Parathyroid adenoma (tissue), 2 donors: ENCODE data around the gene POC1A.

Experiments used
- H2AFZ ChIP-seq: fragments of 300-600 bp; sonication (generic); one replicate; pipeline ENCODE4 v1.7.0; 2017; ENCODE audit warnings: antibody characterized with exemption, mild to moderate bottlenecking
- H3K27ac ChIP-seq: fragments of 300-600 bp; sonication (generic); one replicate; pipeline ENCODE4 v1.7.0; 2017
- H3K27me3 ChIP-seq: fragments of 300-600 bp; sonication (generic); one replicate; pipeline ENCODE4 v1.7.0; 2017; ENCODE audit warnings: low read length; ENCODE audit not compliant: control insufficient read depth, insufficient read depth
- H3K36me3 ChIP-seq: fragments of 300-600 bp; sonication (generic); one replicate; pipeline ENCODE4 v1.7.0; 2017; ENCODE audit warnings: low read length; ENCODE audit not compliant: control insufficient read depth, insufficient read depth
- H3K4me1 ChIP-seq: fragments of 300-600 bp; sonication (generic); one replicate; pipeline ENCODE4 v1.7.0; 2017; ENCODE audit warnings: control low read depth
- H3K4me2 ChIP-seq: fragments of 300-600 bp; sonication (generic); one replicate; pipeline ENCODE4 v1.7.0; 2017; ENCODE audit warnings: low read length
- H3K4me3 ChIP-seq: fragments of 300-600 bp; sonication (generic); one replicate; pipeline ENCODE4 v1.7.0; 2017; ENCODE audit warnings: low read depth, low read length
- H3K79me2 ChIP-seq: fragments of 300-600 bp; sonication (generic); one replicate; pipeline ENCODE4 v1.7.0; 2017; ENCODE audit warnings: control low read depth
- H3K9ac ChIP-seq: fragments of 300-600 bp; sonication (generic); one replicate; pipeline ENCODE4 v1.7.0; 2017; ENCODE audit warnings: mild to moderate bottlenecking
- H3K9me3 ChIP-seq: fragments of 300-600 bp; sonication (generic); one replicate; pipeline ENCODE4 v1.7.0; 2017; ENCODE audit warnings: low read length; ENCODE audit not compliant: control insufficient read depth
- TF ChIP-seq, protein P1 (sequence below): fragments of 300-600 bp; sonication (generic); IDR thresholded peaks from one replicate; pipeline ENCODE4 v1.7.0; 2017; ENCODE audit warnings: antibody characterized with exemption, mild to moderate bottlenecking
- donor health status: primary hyperparathyroidism.

Gene POC1A

GRCh38 chr3:52108302-52109232 is 45.7 kb downstream of the POC1A start:
- Histone ChIP-seq H3K4me3 (no peak overlapping the region), H3K9ac (no peak overlapping the region), H3K9me3 (no peaks in the 10 kb centered on the region), H3K79me2 (peaks cover 2% of the 10 kb centered on the region), H3K27me3 (no peaks in the 10 kb centered on the region), H3K4me1 (peaks cover 11% of the 10 kb centered on the region), H2AFZ (no peak overlapping the region), H3K36me3 (no peaks in the 10 kb centered on the region), H3K27ac (no peak overlapping the region), H3K4me2 (no peak overlapping the region)
- TF ChIP-seq, protein P1, sequence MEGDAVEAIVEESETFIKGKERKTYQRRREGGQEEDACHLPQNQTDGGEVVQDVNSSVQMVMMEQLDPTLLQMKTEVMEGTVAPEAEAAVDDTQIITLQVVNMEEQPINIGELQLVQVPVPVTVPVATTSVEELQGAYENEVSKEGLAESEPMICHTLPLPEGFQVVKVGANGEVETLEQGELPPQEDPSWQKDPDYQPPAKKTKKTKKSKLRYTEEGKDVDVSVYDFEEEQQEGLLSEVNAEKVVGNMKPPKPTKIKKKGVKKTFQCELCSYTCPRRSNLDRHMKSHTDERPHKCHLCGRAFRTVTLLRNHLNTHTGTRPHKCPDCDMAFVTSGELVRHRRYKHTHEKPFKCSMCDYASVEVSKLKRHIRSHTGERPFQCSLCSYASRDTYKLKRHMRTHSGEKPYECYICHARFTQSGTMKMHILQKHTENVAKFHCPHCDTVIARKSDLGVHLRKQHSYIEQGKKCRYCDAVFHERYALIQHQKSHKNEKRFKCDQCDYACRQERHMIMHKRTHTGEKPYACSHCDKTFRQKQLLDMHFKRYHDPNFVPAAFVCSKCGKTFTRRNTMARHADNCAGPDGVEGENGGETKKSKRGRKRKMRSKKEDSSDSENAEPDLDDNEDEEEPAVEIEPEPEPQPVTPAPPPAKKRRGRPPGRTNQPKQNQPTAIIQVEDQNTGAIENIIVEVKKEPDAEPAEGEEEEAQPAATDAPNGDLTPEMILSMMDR: no peak

- Histone ChIP-seq H3K4me1 (peaks cover 11% of the 10 kb centered on the region), H3K4me2 (no peak overlapping the region), H3K4me3 (no peak overlapping the region), H3K9me3 (no peaks in the 10 kb centered on the region), H3K27me3 (no peaks in the 10 kb centered on the region), H3K9ac (no peak overlapping the region), H2AFZ (no peak overlapping the region), H3K79me2 (peaks cover 2% of the 10 kb centered on the region), H3K27ac (no peak overlapping the region), H3K36me3 (no peaks in the 10 kb centered on the region)
- TF ChIP-seq, protein P1: no peak
These were observed 47.1 kb downstream of the POC1A start for GRCh38 chr3:52106951-52107611.

- Histone ChIP-seq H3K9me3 (no peaks in the 10 kb centered on the region), H3K79me2 (peaks cover under 1% of the 10 kb centered on the region), H3K9ac (no peak overlapping the region), H3K4me3 (no peak overlapping the region), H3K36me3 (no peaks in the 10 kb centered on the region), H3K4me2 (no peak overlapping the region), H3K4me1 (peaks cover 9% of the 10 kb centered on the region), H2AFZ (no peak overlapping the region), H3K27ac (no peak overlapping the region), H3K27me3 (no peaks in the 10 kb centered on the region)
- TF ChIP-seq, protein P1: no peak
These were observed 49.3 kb downstream of the POC1A start for GRCh38 chr3:52104684-52105640.

DNA sequence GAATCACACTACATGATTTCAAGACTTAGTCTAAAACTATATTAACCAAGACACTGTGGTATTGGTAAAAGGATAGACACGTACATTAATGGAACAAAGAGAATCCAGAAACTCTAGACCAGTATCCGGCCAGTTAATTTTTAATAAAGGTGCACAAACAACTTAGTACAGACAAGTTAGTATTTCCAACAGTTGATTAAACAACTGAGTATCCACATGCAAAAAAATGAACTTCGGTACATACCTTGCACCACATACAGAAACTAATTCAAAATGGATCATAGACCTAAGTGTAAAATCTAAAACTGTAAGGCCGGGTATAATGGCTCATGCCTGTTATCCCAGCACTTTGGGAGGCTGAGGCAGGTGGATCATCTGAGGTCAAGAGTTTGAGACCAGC is 51.3 kb downstream of the POC1A start:
- Histone ChIP-seq H3K36me3 (no peaks in the 10 kb centered on the region), H3K4me2 (no peak overlapping the region), H3K27me3 (no peaks in the 10 kb centered on the region), H2AFZ (no peak overlapping the region), H3K4me3 (no peak overlapping the region), H3K9ac (no peak overlapping the region), H3K9me3 (no peaks in the 10 kb centered on the region), H3K27ac (no peak overlapping the region), H3K4me1 (peaks cover 4% of the 10 kb centered on the region), H3K79me2 (no peaks in the 10 kb centered on the region)
- TF ChIP-seq, protein P1: no peak
